Ovary (tissue), 3 donors: ENCODE measurements around the gene KAZALD1.

Experiments
- POLR2A ChIP-seq: fragments of 450-650 bp; IDR thresholded peaks from one replicate; pipeline ENCODE4 v1.6.1; 2017; ENCODE audit warnings: antibody characterized with exemption, mild to moderate bottlenecking, moderate library complexity
- TF ChIP-seq, protein P1 (sequence below), 3 donors: fragments of 450-650 bp in 2 of 3; fragments of 200-600 bp in 1 of 3; IDR thresholded peaks; one replicate each; pipeline versions ENCODE4 v1.5.1 to v1.8.0; 2016 to 2022; ENCODE audit warnings: antibody characterized with exemption in 3 of 3, mild to moderate bottlenecking in 1 of 3
- donor health status: DM: no; HTN: no; CAD: no.

DNA sequence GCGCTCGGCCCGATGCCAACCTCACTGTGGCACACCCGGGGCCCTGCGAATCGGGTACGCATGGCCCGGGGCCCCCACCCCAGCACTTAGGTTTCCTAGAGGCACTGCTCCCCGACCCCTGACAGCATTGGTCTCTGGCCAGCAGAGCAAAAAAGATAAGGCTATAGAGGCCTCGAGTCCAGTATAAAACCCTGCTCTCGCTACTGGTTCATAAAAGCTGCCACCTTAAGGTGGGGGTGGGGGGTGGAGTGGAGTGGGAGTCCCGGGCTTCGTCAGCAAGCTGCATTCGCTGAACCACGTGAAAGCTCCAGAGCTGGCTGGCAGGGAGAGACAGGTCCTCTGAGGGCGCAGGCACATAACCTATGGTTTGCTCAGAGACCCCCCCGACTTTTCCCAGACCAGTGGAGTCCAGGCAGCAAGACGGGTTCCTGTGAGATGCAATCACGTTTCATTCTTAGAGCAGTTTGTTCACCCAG, 1.3 kb downstream of the KAZALD1 start:
- no peak for TF ChIP-seq POLR2A
- TF ChIP-seq, protein P1, sequence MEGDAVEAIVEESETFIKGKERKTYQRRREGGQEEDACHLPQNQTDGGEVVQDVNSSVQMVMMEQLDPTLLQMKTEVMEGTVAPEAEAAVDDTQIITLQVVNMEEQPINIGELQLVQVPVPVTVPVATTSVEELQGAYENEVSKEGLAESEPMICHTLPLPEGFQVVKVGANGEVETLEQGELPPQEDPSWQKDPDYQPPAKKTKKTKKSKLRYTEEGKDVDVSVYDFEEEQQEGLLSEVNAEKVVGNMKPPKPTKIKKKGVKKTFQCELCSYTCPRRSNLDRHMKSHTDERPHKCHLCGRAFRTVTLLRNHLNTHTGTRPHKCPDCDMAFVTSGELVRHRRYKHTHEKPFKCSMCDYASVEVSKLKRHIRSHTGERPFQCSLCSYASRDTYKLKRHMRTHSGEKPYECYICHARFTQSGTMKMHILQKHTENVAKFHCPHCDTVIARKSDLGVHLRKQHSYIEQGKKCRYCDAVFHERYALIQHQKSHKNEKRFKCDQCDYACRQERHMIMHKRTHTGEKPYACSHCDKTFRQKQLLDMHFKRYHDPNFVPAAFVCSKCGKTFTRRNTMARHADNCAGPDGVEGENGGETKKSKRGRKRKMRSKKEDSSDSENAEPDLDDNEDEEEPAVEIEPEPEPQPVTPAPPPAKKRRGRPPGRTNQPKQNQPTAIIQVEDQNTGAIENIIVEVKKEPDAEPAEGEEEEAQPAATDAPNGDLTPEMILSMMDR (IDR thresholded peaks at IDR 0.05): no peak
